Transverse colon (tissue), 4 donors: ENCODE measurements around the gene CACNA1E. TPM values are rescaled to one million over a fixed set of nuclear protein-coding genes. Genes with fewer than 3 reads are reported as not detected.

Experiments
- DNase-seq: peaks from one replicate; pipeline ENCODE4 v3.0.0-alpha.2; 2019
- H3K27ac ChIP-seq, 4 donors: fragments of 200-600 bp; sonication (generic); 2 replicates each; pipeline ENCODE4 v1.5.1; 2016 to 2018; ENCODE audit warnings: inconsistent platforms in 4 of 4
- H3K27me3 ChIP-seq: fragments of 200-600 bp; sonication (generic); 2 replicates; pipeline ENCODE4 v1.5.1; 2017; ENCODE audit warnings: inconsistent platforms
- H3K36me3 ChIP-seq, 4 donors: fragments of 200-600 bp; sonication (generic); 2 replicates each; pipeline ENCODE4 v1.5.1; 2017 to 2019; ENCODE audit warnings: inconsistent platforms in 4 of 4
- H3K4me1 ChIP-seq, 4 donors: fragments of 200-600 bp; sonication (generic); 2 replicates each; pipeline ENCODE4 v1.5.1; 2017 to 2020; ENCODE audit warnings: inconsistent platforms in 4 of 4
- H3K4me3 ChIP-seq, 4 donors: fragments of 200-600 bp; sonication (generic); 1 replicate in 1 of 4; 2 replicates in 3 of 4; pipeline versions ENCODE4 v1.5.1 to v1.6.1; 2017 to 2019; ENCODE audit warnings: inconsistent platforms in 4 of 4
- H3K9me3 ChIP-seq, 2 donors: fragments of 200-600 bp; sonication (generic); 2 replicates each; pipeline ENCODE4 v1.5.1; 2017 to 2019; ENCODE audit warnings: inconsistent platforms in 2 of 2
- CTCF ChIP-seq, 5 experiments: fragments of 200-600 bp in 3 of 5; fragments of 450-650 bp in 2 of 5; sonication (generic) in 3 of 5; IDR thresholded peaks; 1 replicate in 2 of 5; 2 replicates in 3 of 5; pipeline ENCODE4 v1.5.1; 2016 to 2017; ENCODE audit warnings: antibody characterized with exemption in 5 of 5, inconsistent platforms in 3 of 5, mild to moderate bottlenecking in 2 of 5, moderate library complexity in 1 of 5
- EP300 ChIP-seq: sonication (generic); formaldehyde crosslinking; IDR thresholded peaks from one replicate; pipeline ENCODE4 v1.6.1; 2017; ENCODE audit warnings: antibody characterized with exemption, low read depth
- POLR2A ChIP-seq: fragments of 450-650 bp; IDR thresholded peaks from one replicate; pipeline ENCODE4 v1.6.1; 2016; ENCODE audit warnings: antibody characterized with exemption, mild to moderate bottlenecking, moderate library complexity
- POLR2AphosphoS5 ChIP-seq, 3 donors: sonication (generic); formaldehyde crosslinking; IDR thresholded peaks; one replicate each; pipeline ENCODE4 v1.6.1; 2016; ENCODE audit warnings: antibody characterized with exemption in 3 of 3
- WGBS, 2 donors: methylation state at CpG; one replicate each; pipeline ENCODE4 v1.1.5; 2018; ENCODE audit warnings: low coverage in 1 of 2; 5-methylcytosine and 5-hydroxymethylcytosine counted together
- in situ Hi-C, 4 donors: fragments of 200-750 bp; cut with MboI; loops; one replicate each; pipeline versions ENCODE4 v1.15.0 to v1.15.1; 2017; ENCODE audit warnings: low sequenced_read_pairs in 3 of 4, low pct_ligation_motif_present in 1 of 4, low pct_unique_long_range_greater_than_20kb in 1 of 4
- intact Hi-C: fragments of 100-400 bp; cut with DNase I; formaldehyde crosslinking; loops from one replicate; pipeline ENCODE4 v1.15.1; 2023; ENCODE audit warnings: low total_unique reads
- total RNA-seq, 4 donors: library from RNA; depleted of rRNA; stranded (reverse); fragments of >200 nt; gene quantifications; one replicate each; pipeline ENCODE4 v1.1.0, GENCODE V29; 2016

The CACNA1E gene
- total RNA-seq, 4 donors from 2014 or later, result under 0.01 to 0.16 (median 0.14) TPM; not detected in 1

- no peak for DNase-seq
- H3K27ac ChIP-seq, result no peak overlapping the region
- TF ChIP-seq CTCF (IDR thresholded peaks at IDR 0.05) (no peak), POLR2A (no peak), EP300 (no peak), POLR2AphosphoS5 (IDR thresholded peaks at IDR 0.05) (no peak)
- in situ Hi-C loops, result loop anchor here (10.0 to 25.0 kb wide), 5 partner anchors 198 to 608 kb away; partner anchors contain the start of gene ZNF648 (in 3 of the 4)
- peaks cover 17% of the 10 kb centered on the region for H3K27me3 ChIP-seq
- 68 to 71% methylated on average over 1 to 8 of the region's 8 CpGs for WGBS, 2 donors
- no peaks in the 10 kb centered on the region for H3K4me1 ChIP-seq
- intact Hi-C loops, result no loop called here
- H3K36me3 ChIP-seq, result no peaks in the 10 kb centered on the region
- no peaks in the 10 kb centered on the region for H3K9me3 ChIP-seq
- H3K4me3 ChIP-seq, result no peak overlapping the region
These were observed 6.7 kb upstream of the CACNA1E start for GRCh38 chr1:181476581-181476980.

- in situ Hi-C loops, result loop anchor here (10.0 to 25.0 kb wide), 5 partner anchors 196 to 606 kb away; partner anchors contain the start of gene ZNF648 (in 3 of the 4)
- Histone ChIP-seq H3K36me3 (no peaks in the 10 kb centered on the region), H3K27me3 (peaks cover 30% of the 10 kb centered on the region), H3K9me3 (no peaks in the 10 kb centered on the region), H3K4me1 (peaks cover 0 to 13% (median 5%) of the 10 kb centered on the region in 4 donors), H3K27ac (no peak overlapping the region), H3K4me3 (no peak overlapping the region)
- TF ChIP-seq POLR2A (no peak), EP300 (no peak), POLR2AphosphoS5 (IDR thresholded peaks at IDR 0.05) (no peak), CTCF (IDR thresholded peaks at IDR 0.05) (no peak)
- intact Hi-C loops, result no loop called here
- 73 to 75% methylated on average over 2 of the region's 2 CpGs for WGBS, 2 donors
- no peak for DNase-seq
These were observed 5.0 kb upstream of the CACNA1E start for GRCh38 chr1:181478306-181478705.

GRCh38 chr1:181479137-181479745, 4.1 kb upstream of the CACNA1E start:
- H3K9me3 ChIP-seq, result no peaks in the 10 kb centered on the region
- in situ Hi-C loops (loop anchor here (10.0 to 25.0 kb wide), 5 partner anchors 196 to 606 kb away; partner anchors contain the start of gene ZNF648 (in 3 of the 4)), intact Hi-C loops (no loop called here)
- 0 to 33% methylated on average over 1 to 3 of the region's 3 CpGs for WGBS, 2 donors
- H3K4me3 ChIP-seq, result no peak overlapping the region
- H3K27ac ChIP-seq, result no peak overlapping the region
- DNase-seq, result peak; percentile 26
- no peaks in the 10 kb centered on the region for H3K36me3 ChIP-seq
- peaks cover 39% of the 10 kb centered on the region for H3K27me3 ChIP-seq
- TF ChIP-seq POLR2A (no peak), CTCF (IDR thresholded peaks at IDR 0.05) (peak; percentile 65 to 76 (median 72))
- H3K4me1 ChIP-seq, result peaks cover 0 to 14% (median 7%) of the 10 kb centered on the region in 4 donors

DNA sequence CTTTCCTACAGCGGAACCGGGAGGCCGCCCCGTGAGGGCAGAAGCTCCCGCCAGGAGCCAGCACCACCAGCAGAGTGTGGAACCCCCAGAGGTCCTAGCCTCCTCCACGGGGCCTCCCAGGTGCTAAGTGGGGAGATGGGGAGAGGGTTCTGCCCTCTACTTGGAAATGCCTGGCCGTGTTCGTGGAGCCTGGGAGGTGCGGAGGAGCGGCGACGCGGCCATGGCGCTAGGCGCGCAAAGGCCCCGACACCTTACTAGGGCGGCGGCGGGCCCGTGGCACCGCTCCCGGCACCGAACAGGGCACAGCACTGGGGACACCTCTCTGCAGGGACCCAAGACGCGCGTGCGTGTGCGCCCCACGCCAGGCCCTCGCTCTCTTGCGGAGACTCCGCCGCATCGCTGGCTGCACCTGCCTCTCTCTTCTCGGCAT, 1.3 kb upstream of the CACNA1E start:
- no peak for TF ChIP-seq POLR2A
- no peak for TF ChIP-seq POLR2AphosphoS5 (IDR thresholded peaks at IDR 0.05)
- no peak for TF ChIP-seq EP300
- TF ChIP-seq CTCF (IDR thresholded peaks at IDR 0.05), result no peak
- Histone ChIP-seq H3K27me3 (peaks cover 67% of the 10 kb centered on the region), H3K4me3 (peak overlapping the region in 1 of 4 donors; percentile 35), H3K9me3 (no peaks in the 10 kb centered on the region), H3K36me3 (no peaks in the 10 kb centered on the region), H3K4me1 (peaks cover 0 to 16% (median 7%) of the 10 kb centered on the region in 4 donors), H3K27ac (no peak overlapping the region)
- in situ Hi-C loops, result loop anchor here in 3 of 4 donors (25.0 kb wide), 2 partner anchors 455 to 580 kb away; partner anchors contain the start of gene ZNF648 (in 2 of the 3)
- intact Hi-C loops, result no loop called here
- 54% methylated on average over 36 of the region's 36 CpGs; no CpG with 5 or more reads in 1 of the 2 donors for WGBS, 2 donors
- DNase-seq, result no peak
